Hepatocyte (in vitro differentiated cells): ENCODE results near the gene MUC2. TPM values are rescaled to one million over a fixed set of nuclear protein-coding genes. Genes with fewer than 3 reads are reported as not detected.

Source experiments
- DNase-seq: peaks from one replicate; pipeline ENCODE4 v3.0.0-alpha.2; 2016; ENCODE audit warnings: low spot score
- H2AFZ ChIP-seq: fragments of 200-600 bp; sonication (generic); 2 replicates; pipeline ENCODE4 v1.6.0; 2016; ENCODE audit warnings: antibody characterized with exemption, mild to moderate bottlenecking
- H3K27ac ChIP-seq: fragments of 200-600 bp; sonication (generic); 2 replicates; pipeline ENCODE4 v1.5.1; 2016; ENCODE audit warnings: mild to moderate bottlenecking
- H3K27me3 ChIP-seq: fragments of 200-600 bp; sonication (generic); 2 replicates; pipeline ENCODE4 v1.6.1; 2016
- H3K36me3 ChIP-seq: fragments of 200-600 bp; sonication (generic); replicated peaks from 2 replicates; pipeline ENCODE4 v1.5.1; 2016; ENCODE audit warnings: low read depth; ENCODE audit not compliant: insufficient read depth
- H3K4me1 ChIP-seq: fragments of 200-600 bp; sonication (generic); 2 replicates; pipeline ENCODE4 v1.5.1; 2016; ENCODE audit warnings: mild to moderate bottlenecking, moderate library complexity; ENCODE audit not compliant: insufficient read depth
- H3K4me2 ChIP-seq: fragments of 200-600 bp; sonication (generic); 2 replicates; pipeline ENCODE4 v1.6.0; 2016
- H3K4me3 ChIP-seq: fragments of 200-600 bp; sonication (generic); 2 replicates; pipeline ENCODE4 v1.5.1; 2016; ENCODE audit warnings: mild to moderate bottlenecking
- H3K79me2 ChIP-seq: fragments of 200-600 bp; sonication (generic); 2 replicates; pipeline ENCODE4 v1.6.0; 2017; ENCODE audit warnings: mild to moderate bottlenecking
- H3K9me2 ChIP-seq: fragments of 200-600 bp; sonication (generic); replicated peaks from 2 replicates; pipeline ENCODE4 v1.6.0; 2017; ENCODE audit warnings: mild to moderate bottlenecking; ENCODE audit not compliant: insufficient read depth
- H3K9me3 ChIP-seq: fragments of 200-600 bp; sonication (generic); 2 replicates; pipeline ENCODE4 v1.5.1; 2016; ENCODE audit warnings: low read depth, mild to moderate bottlenecking
- H4K20me1 ChIP-seq: fragments of 200-600 bp; sonication (generic); 2 replicates; pipeline ENCODE4 v1.6.0; 2016; ENCODE audit warnings: mild to moderate bottlenecking; ENCODE audit not compliant: insufficient read depth, poor library complexity, severe bottlenecking
- CTCF ChIP-seq: fragments of 200-600 bp; sonication (generic); IDR thresholded peaks from 2 replicates; pipeline ENCODE4 v1.5.1; 2016; ENCODE audit warnings: antibody characterized with exemption, mild to moderate bottlenecking; ENCODE audit not compliant: poor library complexity
- EZH2 ChIP-seq: fragments of 200-600 bp; sonication (generic); IDR thresholded peaks from 2 replicates; pipeline ENCODE4 v1.6.1; 2016; ENCODE audit warnings: antibody characterized with exemption, mild to moderate bottlenecking, borderline replicate concordance
- EZH2phosphoT487 ChIP-seq: fragments of 200-600 bp; sonication (generic); IDR thresholded peaks from one replicate; pipeline ENCODE4 v1.6.1; 2018; ENCODE audit warnings: antibody characterized with exemption, mild to moderate bottlenecking, low read depth, moderate library complexity; ENCODE audit not compliant: unreplicated experiment, severe bottlenecking
- WGBS: methylation state at CpG from one replicate; pipeline ENCODE4 v1.1.6; 2016; ENCODE audit warnings: low lambda C conversion rate; ENCODE audit errors: missing lambda C conversion rate; 5-methylcytosine and 5-hydroxymethylcytosine counted together
- polyA plus RNA-seq: library from polyadenylated mRNA; unstranded; fragments of >200 nt; fragmentation: Nextera tagmentation; extraction: Ambion mirVana; gene quantifications from 2 replicates; pipeline ENCODE4 v1.2.1, GENCODE V29; 2016
- total RNA-seq: library from RNA; depleted of rRNA; stranded (reverse); fragments of >200 nt; gene quantifications from 2 replicates; pipeline ENCODE4 v1.2.3, GENCODE V29; 2014

The MUC2 gene
- total and polyA plus RNA-seq, 2 experiments from 2014 or later = 0.77 to 6.7 TPM

GRCh38 chr11:1109101-1109917 lies 34.6 kb downstream of the MUC2 start:
- Histone ChIP-seq H2AFZ (no peak overlapping the region), H3K4me2 (no peak overlapping the region), H3K27ac (no peak overlapping the region), H3K9me2 (no peaks in the 10 kb centered on the region), H3K4me1 (no peaks in the 10 kb centered on the region), H3K27me3 (no peaks in the 10 kb centered on the region), H4K20me1 (no peaks in the 10 kb centered on the region), H3K4me3 (no peak overlapping the region), H3K79me2 (no peaks in the 10 kb centered on the region), H3K9me3 (no peaks in the 10 kb centered on the region), H3K36me3 (no peaks in the 10 kb centered on the region)
- TF ChIP-seq CTCF = no peak
- no peak for TF ChIP-seq EZH2
- no peak for TF ChIP-seq EZH2phosphoT487
- DNase-seq = no peak
- 87% methylated on average over 20 of the region's 28 CpGs for WGBS

- H3K79me2 ChIP-seq = no peaks in the 10 kb centered on the region
- H3K4me2 ChIP-seq = no peak overlapping the region
- no peaks in the 10 kb centered on the region for H3K36me3 ChIP-seq
- no peak for DNase-seq
- H3K27ac ChIP-seq = no peak overlapping the region
- no peak for TF ChIP-seq CTCF
- no peak for TF ChIP-seq EZH2phosphoT487
- no peak for TF ChIP-seq EZH2
- H3K9me3 ChIP-seq = no peaks in the 10 kb centered on the region
- no peaks in the 10 kb centered on the region for H3K27me3 ChIP-seq
- no peak overlapping the region for H2AFZ ChIP-seq
- H3K9me2 ChIP-seq = no peaks in the 10 kb centered on the region
- 90% methylated on average over 26 of the region's 39 CpGs for WGBS
- no peak overlapping the region for H3K4me3 ChIP-seq
- H3K4me1 ChIP-seq = no peaks in the 10 kb centered on the region
- H4K20me1 ChIP-seq = no peaks in the 10 kb centered on the region
These were observed 35.4 kb downstream of the MUC2 start for GRCh38 chr11:1109918-1110705.

DNA sequence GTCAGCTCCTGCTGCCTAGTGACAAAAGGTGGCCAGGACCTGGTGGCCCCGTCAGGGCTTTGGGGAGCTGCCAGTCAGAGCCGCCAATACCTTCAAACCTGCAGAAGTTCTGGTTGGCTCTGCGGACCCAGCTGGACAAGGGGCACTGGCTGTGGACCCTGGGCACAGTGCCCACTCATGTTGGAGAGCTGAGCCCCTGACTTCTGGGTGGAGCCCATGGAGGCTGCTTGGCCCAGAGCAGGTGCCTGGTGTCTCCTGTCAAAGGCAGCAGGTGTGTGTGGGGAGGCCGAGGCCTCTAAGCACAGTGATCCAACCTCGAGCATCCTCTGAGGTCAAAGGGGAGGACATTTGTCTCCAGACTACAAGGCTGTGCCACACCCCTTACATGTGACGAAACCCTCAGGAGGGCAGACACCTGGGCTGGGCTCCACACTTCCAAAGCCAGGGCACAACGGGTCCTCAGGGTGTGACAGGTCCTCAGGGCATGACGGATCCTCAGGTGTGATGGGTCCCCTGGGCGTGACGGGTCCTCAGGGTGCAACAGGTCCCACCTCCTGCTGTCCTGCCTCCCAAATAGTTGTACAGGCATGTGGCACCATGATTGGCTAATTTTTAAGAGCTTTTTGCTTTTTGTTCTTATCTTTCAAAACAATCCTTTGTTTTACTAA lies 37.0 kb downstream of the MUC2 start:
- H3K27ac ChIP-seq = no peak overlapping the region
- no peak overlapping the region for H3K4me2 ChIP-seq
- no peak overlapping the region for H2AFZ ChIP-seq
- WGBS = 89% methylated on average over 10 of the region's 10 CpGs
- H3K79me2 ChIP-seq = no peaks in the 10 kb centered on the region
- no peaks in the 10 kb centered on the region for H3K9me2 ChIP-seq
- no peaks in the 10 kb centered on the region for H3K36me3 ChIP-seq
- no peaks in the 10 kb centered on the region for H4K20me1 ChIP-seq
- no peak overlapping the region for H3K4me3 ChIP-seq
- no peaks in the 10 kb centered on the region for H3K9me3 ChIP-seq
- TF ChIP-seq EZH2phosphoT487 (no peak), CTCF (no peak), EZH2 (no peak)
- DNase-seq = no peak
- no peaks in the 10 kb centered on the region for H3K4me1 ChIP-seq
- no peaks in the 10 kb centered on the region for H3K27me3 ChIP-seq
